Smooth muscle cell (in vitro differentiated cells): ENCODE data around the gene TBC1D30. TPM values are rescaled to one million over a fixed set of nuclear protein-coding genes. Genes with fewer than 3 reads are reported as not detected.

Experiments
- DNase-seq: peaks from one replicate; lab custom pipeline; 2025; ENCODE audit not compliant: unreplicated experiment; lab: John Stamatoyannopoulos, UW
- H2AFZ ChIP-seq: fragments of 200-600 bp; sonication (generic); 2 replicates; pipeline ENCODE4 v1.6.0; 2016; ENCODE audit warnings: antibody characterized with exemption, low read depth, mild to moderate bottlenecking
- H3F3A ChIP-seq: fragments of 200-600 bp; sonication (generic); 2 replicates; pipeline ENCODE4 v1.6.0; 2017; ENCODE audit warnings: antibody characterized with exemption, low read depth
- H3K27ac ChIP-seq: fragments of 200-600 bp; sonication (generic); 2 replicates; pipeline ENCODE4 v1.5.1; 2016; ENCODE audit warnings: low read depth, mild to moderate bottlenecking
- H3K27me3 ChIP-seq: fragments of 200-600 bp; sonication (generic); 2 replicates; pipeline ENCODE4 v1.6.1; 2016; ENCODE audit warnings: low read depth, mild to moderate bottlenecking
- H3K36me3 ChIP-seq: fragments of 200-600 bp; sonication (generic); 2 replicates; pipeline ENCODE4 v1.5.1; 2016; ENCODE audit warnings: low read depth
- H3K4me1 ChIP-seq: fragments of 200-600 bp; sonication (generic); 2 replicates; pipeline ENCODE4 v1.5.1; 2016; ENCODE audit warnings: low read depth
- H3K4me2 ChIP-seq: fragments of 200-600 bp; sonication (generic); 2 replicates; pipeline ENCODE4 v1.6.0; 2016; ENCODE audit warnings: mild to moderate bottlenecking
- H3K4me3 ChIP-seq: fragments of 200-600 bp; sonication (generic); 2 replicates; pipeline ENCODE4 v1.5.1; 2016; ENCODE audit warnings: mild to moderate bottlenecking
- H3K79me2 ChIP-seq: fragments of 200-600 bp; sonication (generic); 2 replicates; pipeline ENCODE4 v1.6.0; 2016; ENCODE audit warnings: low read depth, mild to moderate bottlenecking
- H3K9ac ChIP-seq: fragments of 200-600 bp; sonication (generic); 2 replicates; pipeline ENCODE4 v1.6.0; 2016; ENCODE audit warnings: low read depth
- H3K9me3 ChIP-seq: fragments of 200-600 bp; sonication (generic); replicated peaks from 2 replicates; pipeline ENCODE4 v1.5.1; 2016; ENCODE audit warnings: low read depth
- H4K20me1 ChIP-seq: fragments of 200-600 bp; sonication (generic); 2 replicates; pipeline ENCODE4 v1.6.0; 2016; ENCODE audit warnings: low read depth
- WGBS: methylation state at CpG from one replicate; pipeline ENCODE4 v1.1.7; 2016; ENCODE audit warnings: low lambda C conversion rate; 5-methylcytosine and 5-hydroxymethylcytosine counted together
- polyA plus RNA-seq: library from polyadenylated mRNA; unstranded; fragments of >200 nt; fragmentation: Nextera tagmentation; extraction: Ambion mirVana; gene quantifications from 2 replicates; pipeline ENCODE4 v1.2.1, GENCODE V29; 2016
- total RNA-seq: library from RNA; depleted of rRNA; stranded (reverse); fragments of >200 nt; gene quantifications from 2 replicates; pipeline ENCODE4 v1.2.3, GENCODE V29; 2014
- TF ChIP-seq, protein P1 (sequence below): fragments of 200-600 bp; sonication (generic); IDR thresholded peaks from 2 replicates; pipeline ENCODE4 v1.5.1; 2017; ENCODE audit warnings: borderline replicate concordance, mild to moderate bottlenecking, antibody characterized with exemption; ENCODE audit not compliant: insufficient read depth, poor library complexity, severe bottlenecking

TBC1D30 gene
- total and polyA plus RNA-seq, 2 experiments from 2014 or later = 0.67 to 2.3 TPM

DNA sequence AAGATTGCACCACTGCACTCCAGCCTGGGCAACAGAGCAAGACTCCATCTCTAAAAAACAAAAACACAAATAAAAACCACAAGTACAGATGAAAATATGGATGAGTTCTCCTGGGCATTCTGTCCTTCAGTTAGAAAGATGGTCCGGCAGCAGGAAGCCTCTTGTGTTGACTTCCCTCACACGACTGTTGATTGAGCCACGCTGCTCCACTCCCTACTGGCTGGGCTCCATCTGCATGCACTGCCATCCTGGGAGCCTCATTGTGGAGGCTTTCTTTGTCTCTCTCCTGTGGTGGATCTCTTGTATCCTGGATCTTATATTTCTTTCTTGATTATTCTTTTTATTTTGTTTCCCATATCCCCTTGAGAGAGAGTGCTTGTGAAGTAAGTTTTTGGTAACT is 30.8 kb upstream of the TBC1D30 start:
- TF ChIP-seq, protein P1, sequence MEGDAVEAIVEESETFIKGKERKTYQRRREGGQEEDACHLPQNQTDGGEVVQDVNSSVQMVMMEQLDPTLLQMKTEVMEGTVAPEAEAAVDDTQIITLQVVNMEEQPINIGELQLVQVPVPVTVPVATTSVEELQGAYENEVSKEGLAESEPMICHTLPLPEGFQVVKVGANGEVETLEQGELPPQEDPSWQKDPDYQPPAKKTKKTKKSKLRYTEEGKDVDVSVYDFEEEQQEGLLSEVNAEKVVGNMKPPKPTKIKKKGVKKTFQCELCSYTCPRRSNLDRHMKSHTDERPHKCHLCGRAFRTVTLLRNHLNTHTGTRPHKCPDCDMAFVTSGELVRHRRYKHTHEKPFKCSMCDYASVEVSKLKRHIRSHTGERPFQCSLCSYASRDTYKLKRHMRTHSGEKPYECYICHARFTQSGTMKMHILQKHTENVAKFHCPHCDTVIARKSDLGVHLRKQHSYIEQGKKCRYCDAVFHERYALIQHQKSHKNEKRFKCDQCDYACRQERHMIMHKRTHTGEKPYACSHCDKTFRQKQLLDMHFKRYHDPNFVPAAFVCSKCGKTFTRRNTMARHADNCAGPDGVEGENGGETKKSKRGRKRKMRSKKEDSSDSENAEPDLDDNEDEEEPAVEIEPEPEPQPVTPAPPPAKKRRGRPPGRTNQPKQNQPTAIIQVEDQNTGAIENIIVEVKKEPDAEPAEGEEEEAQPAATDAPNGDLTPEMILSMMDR = no peak
- H2AFZ ChIP-seq = no peak overlapping the region

DNA sequence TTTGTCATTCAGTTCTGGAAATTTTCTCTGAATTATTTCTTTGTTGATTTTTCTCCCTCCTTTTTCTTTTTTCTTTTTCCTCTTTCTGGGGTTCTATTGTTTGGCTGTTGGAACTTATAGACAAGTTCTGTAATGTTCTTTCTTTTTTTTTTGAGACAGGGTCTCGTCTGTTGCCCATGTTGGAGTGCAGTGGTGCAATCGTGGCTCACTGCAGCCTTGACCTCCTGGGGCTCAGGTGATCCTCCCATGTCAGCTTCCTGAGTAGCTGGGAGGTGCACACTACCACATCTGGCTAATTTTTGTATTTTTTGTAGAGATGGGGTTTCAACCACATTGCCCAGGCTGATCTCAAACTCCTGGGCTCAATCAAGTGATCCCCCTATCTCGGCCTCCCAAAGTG is 30.1 kb upstream of the TBC1D30 start:
- Histone ChIP-seq H3K27ac (no peak overlapping the region), H3K9ac (no peak overlapping the region), H3K27me3 (no peaks in the 10 kb centered on the region), H2AFZ (no peak overlapping the region), H3K9me3 (no peaks in the 10 kb centered on the region), H3K4me1 (no peaks in the 10 kb centered on the region), H3K36me3 (no peaks in the 10 kb centered on the region), H3K4me3 (no peak overlapping the region), H3K79me2 (no peaks in the 10 kb centered on the region), H4K20me1 (no peaks in the 10 kb centered on the region), H3F3A (no peaks in the 10 kb centered on the region), H3K4me2 (no peak overlapping the region)
- no peak for DNase-seq
- WGBS = 82% methylated on average over 3 of the region's 3 CpGs
- TF ChIP-seq, protein P1 = no peak

More for the DNA sequence above, 30.8 kb upstream of the TBC1D30 start:
- Histone ChIP-seq H3K4me3 (no peak overlapping the region), H3K9me3 (no peaks in the 10 kb centered on the region), H3K27me3 (no peaks in the 10 kb centered on the region), H3K27ac (no peak overlapping the region), H3K4me2 (no peak overlapping the region), H3K79me2 (no peaks in the 10 kb centered on the region), H3K4me1 (no peaks in the 10 kb centered on the region), H3F3A (no peaks in the 10 kb centered on the region), H4K20me1 (no peaks in the 10 kb centered on the region), H3K9ac (no peak overlapping the region), H3K36me3 (no peaks in the 10 kb centered on the region)
- DNase-seq = no peak
- 82% methylated on average over 3 of the region's 3 CpGs for WGBS

DNA sequence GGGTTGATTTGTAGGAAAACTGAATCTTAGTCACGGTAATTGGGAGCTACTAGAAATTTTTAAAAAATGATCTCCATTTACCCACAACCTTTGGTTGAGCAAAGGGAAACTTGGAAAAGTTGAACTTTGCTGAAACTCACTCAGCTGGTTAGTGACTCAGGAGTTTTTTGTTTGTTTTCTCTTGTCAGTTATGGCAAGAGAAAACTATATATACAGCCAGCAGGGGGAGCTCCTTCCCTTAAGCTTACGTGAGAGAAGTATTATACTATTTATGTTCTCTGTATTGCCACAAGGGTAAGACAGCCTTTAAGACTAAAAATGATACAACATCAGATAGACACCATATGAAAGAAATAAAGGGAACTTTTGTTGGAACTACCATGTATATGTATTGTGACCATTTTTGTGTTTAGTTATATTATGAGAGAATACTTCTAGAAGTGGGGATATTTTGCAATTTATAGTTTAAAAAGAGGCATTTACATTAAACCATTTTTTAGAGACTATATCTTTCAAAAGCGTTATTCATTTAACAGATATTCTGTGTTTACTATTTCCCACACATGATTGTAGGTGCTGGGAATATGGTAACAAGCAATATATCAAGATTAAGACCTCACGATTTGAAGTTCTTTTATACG is 28.1 kb upstream of the TBC1D30 start:
- no peak overlapping the region for H3K9ac ChIP-seq
- H3K4me3 ChIP-seq = no peak overlapping the region
- TF ChIP-seq, protein P1 = peak; percentile 84
- 38% methylated on average over 5 of the region's 5 CpGs for WGBS
- peak overlapping the region; percentile 6 for H3K4me2 ChIP-seq
- no peak overlapping the region for H2AFZ ChIP-seq
- peaks cover 14% of the 10 kb centered on the region for H3K27me3 ChIP-seq
- no peaks in the 10 kb centered on the region for H3F3A ChIP-seq
- H3K9me3 ChIP-seq = no peaks in the 10 kb centered on the region
- H3K27ac ChIP-seq = no peak overlapping the region
- H3K36me3 ChIP-seq = no peaks in the 10 kb centered on the region
- no peaks in the 10 kb centered on the region for H4K20me1 ChIP-seq
- no peaks in the 10 kb centered on the region for H3K4me1 ChIP-seq
- H3K79me2 ChIP-seq = no peaks in the 10 kb centered on the region
- DNase-seq = no peak

DNA sequence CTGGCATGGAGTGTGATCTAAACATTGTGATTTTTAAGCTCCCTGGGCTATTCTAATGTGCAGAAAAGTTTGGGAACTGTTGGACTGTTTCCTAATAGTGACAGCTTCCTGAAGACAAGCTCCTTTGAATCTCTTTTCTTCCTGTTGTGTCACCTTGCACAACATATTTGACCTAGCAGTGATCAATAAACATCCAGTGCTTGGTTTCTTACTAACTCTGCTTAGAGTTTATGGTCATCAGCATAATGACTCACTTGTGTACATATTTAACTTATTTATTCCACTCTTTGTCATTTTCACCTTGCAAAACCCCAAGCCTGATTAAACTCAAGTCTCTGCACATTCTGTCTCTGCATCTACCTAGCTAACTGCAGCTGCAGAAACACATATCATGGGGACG is 27.3 kb upstream of the TBC1D30 start:
- no peak overlapping the region for H3K9ac ChIP-seq
- no peak overlapping the region for H3K27ac ChIP-seq
- H3K27me3 ChIP-seq = peaks cover 15% of the 10 kb centered on the region
- no peaks in the 10 kb centered on the region for H3K79me2 ChIP-seq
- H3K36me3 ChIP-seq = no peaks in the 10 kb centered on the region
- 90% methylated on average over 1 of the region's 1 CpG for WGBS
- TF ChIP-seq, protein P1 = no peak
- no peak for DNase-seq
- H2AFZ ChIP-seq = no peak overlapping the region
- no peak overlapping the region for H3K4me3 ChIP-seq
- no peaks in the 10 kb centered on the region for H3K9me3 ChIP-seq
- no peaks in the 10 kb centered on the region for H4K20me1 ChIP-seq
- no peak overlapping the region for H3K4me2 ChIP-seq
- no peaks in the 10 kb centered on the region for H3F3A ChIP-seq
- H3K4me1 ChIP-seq = no peaks in the 10 kb centered on the region
